Activated B cell treated with CpG ODN at 0.5 μM for 24 hours (primary cell): ENCODE measurements around the gene MYL11. TPM values are rescaled to one million over a fixed set of nuclear protein-coding genes. Genes with fewer than 3 reads are reported as not detected.

Source experiments
- ATAC-seq: fragments of 200-7000 bp; cut with Tn5 transposase; one replicate; pipeline ENCODE4 v1.10.0; 2021; ENCODE audit warnings: low read depth, mild to moderate bottlenecking, moderate library complexity
- CTCF ChIA-PET: fragments of 350-600 bp; sonication (Branson Sonifier 250); formaldehyde crosslinking; loops from one replicate; lab custom pipeline; 2021; ENCODE audit warnings: antibody characterized with exemption; lab: Charles Lee
- POLR2A ChIA-PET: fragments of 350-600 bp; sonication (Branson Sonifier 250); formaldehyde crosslinking; loops from one replicate; lab custom pipeline; 2021; ENCODE audit warnings: antibody characterized with exemption; lab: Charles Lee
- DNase-seq: peaks from one replicate; pipeline ENCODE4 v3.0.0; 2022
- H3K27ac Mint-ChIP-seq: one replicate; pipeline ENCODE4 v1.8.0; 2020; ENCODE audit warnings: mixed read lengths
- H3K27me3 Mint-ChIP-seq: one replicate; pipeline ENCODE4 v1.8.0; 2021; ENCODE audit warnings: mixed read lengths
- H3K36me3 Mint-ChIP-seq: one replicate; pipeline ENCODE4 v1.8.0; 2021; ENCODE audit warnings: low read depth, mixed read lengths
- H3K4me1 Mint-ChIP-seq: one replicate; pipeline ENCODE4 v1.8.0; 2021; ENCODE audit warnings: mixed read lengths
- H3K4me3 Mint-ChIP-seq: one replicate; pipeline ENCODE4 v1.8.0; 2020; ENCODE audit warnings: mild to moderate bottlenecking, mixed read lengths
- H3K9me3 Mint-ChIP-seq: one replicate; pipeline ENCODE4 v1.8.0; 2020; ENCODE audit warnings: mixed read lengths
- intact Hi-C: fragments of 100-400 bp; cut with micrococcal nuclease; formaldehyde crosslinking; loops from one replicate; pipeline ENCODE4 v1.15.1; 2024
- total RNA-seq: library from RNA; stranded (reverse); gene quantifications from 2 replicates; pipeline ENCODE4 v1.2.3, GENCODE V29; 2022
- TF ChIP-seq, protein P1 (sequence below): fragments of 200-600 bp; IDR thresholded peaks from one replicate; pipeline ENCODE4 v1.8.0; 2022; ENCODE audit warnings: antibody characterized with exemption, mild to moderate bottlenecking

MYL11 gene
- total RNA-seq, 1 donor from 2014 or later: not detected

DNA sequence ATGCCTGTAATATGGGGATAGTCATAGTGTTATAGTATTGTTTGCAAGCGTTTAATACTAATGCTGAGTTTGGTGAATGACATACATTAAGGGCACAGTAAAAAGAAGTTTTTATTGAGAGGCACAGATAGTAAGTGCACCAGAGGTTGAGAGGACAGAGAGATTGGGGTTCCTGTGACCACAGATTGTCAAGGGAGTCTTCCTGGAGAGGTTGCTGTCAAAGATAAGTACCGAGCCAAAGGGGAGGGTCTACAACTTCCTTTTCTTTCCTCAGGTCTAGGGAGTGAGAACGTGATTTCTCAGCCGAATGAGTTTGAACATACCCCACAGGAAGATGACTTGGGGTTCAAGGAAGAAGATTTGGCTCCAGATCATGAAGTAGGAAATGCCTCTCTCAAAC is 22.5 kb downstream of the MYL11 start:
- Mint-ChIP-seq H3K36me3 (peaks cover 27% of the 10 kb centered on the region), H3K4me1 (peaks cover 42% of the 10 kb centered on the region), H3K4me3 (peak overlapping the region; percentile 38), H3K9me3 (no peaks in the 10 kb centered on the region), H3K27me3 (peaks cover 4% of the 10 kb centered on the region), H3K27ac (no peak overlapping the region)
- ChIA-PET POLR2A (interaction anchor here (1.1 to 2.6 kb wide), 5 partner anchors 9 to 214 kb away, joined by 5 to 33 read pairs (median 10); partner anchors contain the start of genes CD2BP2, CORO1A and ZNF771), CTCF (interaction anchor here (1.4 to 1.7 kb wide), 3 partner anchors 10 to 21 kb away, joined by 4 to 5 read pairs (median 5); partner anchors contain the start of gene ZNF771)
- ATAC-seq: no peak
- DNase-seq: no peak
- intact Hi-C loops: no loop called here
- TF ChIP-seq, protein P1, sequence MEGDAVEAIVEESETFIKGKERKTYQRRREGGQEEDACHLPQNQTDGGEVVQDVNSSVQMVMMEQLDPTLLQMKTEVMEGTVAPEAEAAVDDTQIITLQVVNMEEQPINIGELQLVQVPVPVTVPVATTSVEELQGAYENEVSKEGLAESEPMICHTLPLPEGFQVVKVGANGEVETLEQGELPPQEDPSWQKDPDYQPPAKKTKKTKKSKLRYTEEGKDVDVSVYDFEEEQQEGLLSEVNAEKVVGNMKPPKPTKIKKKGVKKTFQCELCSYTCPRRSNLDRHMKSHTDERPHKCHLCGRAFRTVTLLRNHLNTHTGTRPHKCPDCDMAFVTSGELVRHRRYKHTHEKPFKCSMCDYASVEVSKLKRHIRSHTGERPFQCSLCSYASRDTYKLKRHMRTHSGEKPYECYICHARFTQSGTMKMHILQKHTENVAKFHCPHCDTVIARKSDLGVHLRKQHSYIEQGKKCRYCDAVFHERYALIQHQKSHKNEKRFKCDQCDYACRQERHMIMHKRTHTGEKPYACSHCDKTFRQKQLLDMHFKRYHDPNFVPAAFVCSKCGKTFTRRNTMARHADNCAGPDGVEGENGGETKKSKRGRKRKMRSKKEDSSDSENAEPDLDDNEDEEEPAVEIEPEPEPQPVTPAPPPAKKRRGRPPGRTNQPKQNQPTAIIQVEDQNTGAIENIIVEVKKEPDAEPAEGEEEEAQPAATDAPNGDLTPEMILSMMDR: no peak

DNA sequence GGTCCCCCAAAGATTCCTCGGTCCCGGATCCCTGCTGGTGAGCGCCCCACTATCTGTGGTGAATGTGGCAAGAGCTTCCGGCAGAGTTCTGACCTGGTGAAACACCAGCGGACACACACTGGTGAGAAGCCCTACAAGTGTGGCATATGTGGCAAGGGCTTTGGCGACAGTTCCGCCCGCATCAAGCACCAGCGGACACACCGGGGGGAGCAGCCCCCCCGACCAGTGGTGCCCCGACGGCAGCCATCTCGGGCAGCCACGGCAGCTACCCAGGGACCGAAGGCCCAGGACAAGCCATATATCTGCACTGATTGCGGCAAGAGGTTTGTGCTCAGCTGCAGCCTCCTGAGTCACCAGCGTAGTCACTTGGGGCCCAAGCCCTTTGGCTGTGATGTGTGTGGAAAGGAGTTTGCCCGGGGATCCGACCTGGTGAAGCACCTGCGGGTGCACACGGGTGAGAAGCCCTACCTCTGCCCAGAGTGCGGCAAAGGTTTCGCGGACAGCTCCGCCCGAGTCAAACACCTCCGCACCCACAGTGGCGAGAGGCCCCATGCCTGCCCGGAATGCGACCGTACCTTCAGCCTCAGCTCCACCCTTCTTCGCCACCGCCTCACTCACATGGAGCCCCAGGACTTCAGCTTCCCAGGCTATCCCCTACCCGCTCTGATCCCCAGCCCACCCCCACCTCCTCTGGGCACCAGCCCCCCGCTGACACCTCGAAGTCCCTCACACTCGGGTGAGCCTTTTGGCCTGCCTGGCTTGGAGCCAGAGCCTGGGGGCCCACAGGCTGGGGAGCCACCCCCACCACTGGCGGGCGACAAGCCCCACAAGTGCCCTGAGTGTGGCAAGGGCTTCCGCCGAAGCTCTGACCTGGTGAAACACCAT is 23.4 kb downstream of the MYL11 start:
- TF ChIP-seq, protein P1: no peak
- Mint-ChIP-seq H3K4me1 (peaks cover 42% of the 10 kb centered on the region), H3K36me3 (peaks cover 27% of the 10 kb centered on the region), H3K9me3 (no peaks in the 10 kb centered on the region), H3K27ac (no peak overlapping the region), H3K27me3 (peaks cover 4% of the 10 kb centered on the region), H3K4me3 (no peak overlapping the region)
- ChIA-PET CTCF (interaction anchor here (1.5 to 1.7 kb wide), 2 partner anchors 9 to 11 kb away, joined by 4 to 5 read pairs; partner anchors contain the start of gene ZNF771), POLR2A (interaction anchor here (0.5 to 3.3 kb wide), 4 partner anchors 9 to 303 kb away, joined by 4 to 17 read pairs (median 8); partner anchors contain the start of genes SEPTIN1 and ZNF771)
- DNase-seq (no peak), ATAC-seq (no peak)
- intact Hi-C loops: no loop called here

DNA sequence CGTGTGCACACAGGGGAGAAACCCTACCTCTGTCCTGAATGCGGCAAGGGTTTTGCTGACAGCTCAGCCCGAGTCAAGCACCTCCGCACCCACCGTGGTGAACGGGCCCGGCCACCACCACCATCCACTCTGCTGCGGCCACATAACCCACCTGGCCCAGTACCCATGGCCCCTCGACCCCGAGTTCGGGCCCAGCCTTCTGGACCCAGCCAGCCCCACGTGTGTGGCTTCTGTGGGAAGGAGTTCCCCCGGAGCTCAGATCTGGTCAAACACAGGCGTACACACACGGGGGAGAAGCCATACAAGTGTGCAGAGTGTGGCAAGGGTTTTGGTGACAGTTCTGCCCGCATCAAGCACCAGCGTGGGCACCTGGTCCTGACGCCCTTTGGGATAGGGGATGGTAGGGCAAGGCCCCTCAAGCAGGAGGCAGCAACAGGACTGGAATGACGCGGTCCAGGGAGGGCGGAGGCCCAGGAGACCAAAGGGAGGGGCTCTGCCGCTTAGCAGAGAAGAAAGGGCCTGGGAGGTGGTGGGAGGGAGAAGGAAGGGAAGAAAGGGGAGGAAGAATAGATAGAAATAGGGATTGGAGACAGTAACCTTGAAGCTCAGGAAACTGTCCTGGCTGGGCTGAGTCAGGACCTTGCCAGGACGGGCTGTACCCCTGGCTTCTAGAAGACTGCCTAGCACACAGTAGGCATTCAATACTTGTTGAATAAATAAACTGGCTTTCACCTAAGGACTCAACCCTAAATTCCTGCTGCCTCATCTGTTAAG is 24.2 kb downstream of the MYL11 start:
- Mint-ChIP-seq H3K27me3 (peaks cover 4% of the 10 kb centered on the region), H3K4me3 (no peak overlapping the region), H3K27ac (no peak overlapping the region), H3K9me3 (no peaks in the 10 kb centered on the region), H3K4me1 (peaks cover 42% of the 10 kb centered on the region), H3K36me3 (peaks cover 27% of the 10 kb centered on the region)
- ATAC-seq: no peak
- CTCF ChIA-PET: interaction anchor here (0.6 kb wide), 1 partner anchor 16 kb away, joined by 3 read pairs; the partner anchor contains the start of gene SEPTIN1
- TF ChIP-seq, protein P1: no peak
- DNase-seq: no peak
- POLR2A ChIA-PET: interaction anchor here (0.6 to 3.3 kb wide), 4 partner anchors 8 to 16 kb away, joined by 3 to 17 read pairs (median 8); partner anchors contain the start of genes SEPTIN1 and ZNF771
- intact Hi-C loops: no loop called here

DNA sequence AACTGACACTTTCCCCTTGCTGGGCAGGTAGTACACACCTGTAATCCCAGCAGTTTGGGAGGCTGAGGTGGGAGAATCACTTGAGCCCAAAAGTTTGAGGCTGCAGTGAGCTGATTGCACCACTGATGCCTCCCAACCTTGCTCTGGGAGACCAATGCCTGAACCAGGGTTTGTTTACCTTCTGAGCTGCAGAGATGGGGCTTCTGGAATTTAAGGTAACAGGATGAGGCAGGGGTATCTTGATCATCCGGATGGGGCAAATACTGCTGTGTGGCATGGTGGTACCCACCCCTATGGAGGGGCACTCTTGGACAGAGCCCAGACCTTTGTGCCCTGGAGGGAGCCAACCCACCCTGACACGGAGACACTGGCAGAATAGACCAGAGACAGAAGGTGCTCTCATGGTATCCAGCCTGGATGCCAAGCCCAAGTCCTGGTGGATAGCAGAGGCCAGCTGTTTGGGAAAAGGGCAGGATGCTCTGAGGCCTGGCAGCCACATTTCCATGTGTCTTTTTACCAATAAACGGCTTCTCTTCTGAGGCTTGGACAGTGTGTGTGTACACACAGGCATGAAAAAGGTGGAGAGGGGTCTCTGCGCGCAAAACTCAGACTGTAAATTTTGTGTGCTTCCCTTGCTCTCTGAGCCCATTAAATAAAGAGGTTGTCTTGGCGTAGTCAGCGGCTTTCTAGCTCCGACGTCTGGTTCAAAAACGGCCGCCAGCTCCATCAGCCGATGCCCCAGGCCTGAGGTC is 25.0 kb downstream of the MYL11 start:
- Mint-ChIP-seq H3K27ac (peak overlapping the region; percentile 66), H3K36me3 (peaks cover 27% of the 10 kb centered on the region), H3K4me3 (peak overlapping the region; percentile 86), H3K4me1 (peaks cover 38% of the 10 kb centered on the region), H3K9me3 (no peaks in the 10 kb centered on the region), H3K27me3 (peaks cover 4% of the 10 kb centered on the region)
- no peak for DNase-seq
- ChIA-PET POLR2A (interaction anchor here (0.5 to 3.3 kb wide), 5 partner anchors 7 to 22 kb away, joined by 3 to 17 read pairs (median 3); partner anchors contain the start of genes SEPTIN1 and ZNF771), CTCF (interaction anchor here (0.6 to 1.8 kb wide), 3 partner anchors 10 to 308 kb away, joined by 3 to 8 read pairs (median 3); partner anchors contain the start of genes SEPTIN1 and TBX6)
- intact Hi-C loops: loop anchor here (2.0 to 10.0 kb wide), 2 partner anchors 17 to 335 kb away; partner anchors contain the start of gene ALDOA
- TF ChIP-seq, protein P1: no peak
- ATAC-seq: no peak
